Measurements from ENCODE around the gene WDPCP.
A peak's percentile ranks its signal among the peaks of the same experiment; 100 is the strongest.
"Not testable (repeated sequence)": the region's sequence is repeated elsewhere in the genome, so short reads cannot be mapped to it uniquely, and the experiment has no call there.

The WDPCP gene

DNA sequence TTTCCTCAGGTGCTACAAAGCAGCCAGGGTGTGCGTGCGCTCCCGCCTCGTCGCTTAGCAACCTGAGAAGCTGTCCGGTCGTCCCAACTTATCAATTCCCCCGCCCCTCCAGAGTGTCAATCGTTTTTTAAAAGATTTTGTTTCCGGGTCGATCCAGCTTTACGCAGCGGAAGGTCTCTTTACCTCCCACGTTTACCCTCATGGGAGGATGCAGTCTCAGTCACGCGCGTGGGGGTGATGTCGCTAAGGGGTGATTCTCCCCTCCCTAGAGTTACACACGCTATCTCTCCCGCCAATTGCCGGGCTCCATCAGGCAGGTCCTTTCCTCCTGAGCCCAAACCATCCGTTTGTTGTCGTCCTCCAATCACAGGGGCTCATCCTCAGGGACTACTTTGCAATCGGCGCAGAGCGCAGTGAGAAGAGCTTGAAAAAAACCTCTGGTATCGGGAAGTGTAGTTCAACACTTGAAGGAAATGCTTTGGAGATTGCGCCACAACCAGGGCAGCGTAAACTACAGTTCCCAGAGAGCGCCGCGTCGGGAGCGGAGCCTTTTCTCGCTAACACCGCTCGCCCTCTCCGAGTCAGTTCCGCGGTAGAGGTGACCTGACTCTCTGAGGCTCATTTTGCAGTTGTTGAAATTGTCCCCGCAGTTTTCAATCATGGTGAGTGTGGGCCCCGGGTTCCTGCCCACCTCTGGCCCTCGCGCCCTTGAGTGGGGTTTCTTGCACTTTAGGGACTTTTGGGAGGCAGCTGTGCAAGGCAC is at the start of gene WDPCP, which contains the start of gene MDH1:
TSS of gene WDPCP (minus strand) at position 93 of the 763 bp plus-strand sequence. CDS start 206 bp downstream, outside the sequence.
TSS of gene MDH1 (plus strand) at position 579 of the 763 bp plus-strand sequence. CDS start at position 660, 81 bp downstream.
- DNase-seq, result peak; percentile 97

- DNase-seq, result no peak
Measured at GRCh38 chr2:63632382-63632781, 44.1 kb upstream of the WDPCP start.

GRCh38 chr2:63631501-63631900 is 43.2 kb upstream of the WDPCP start:
- DNase-seq, result no peak

DNA sequence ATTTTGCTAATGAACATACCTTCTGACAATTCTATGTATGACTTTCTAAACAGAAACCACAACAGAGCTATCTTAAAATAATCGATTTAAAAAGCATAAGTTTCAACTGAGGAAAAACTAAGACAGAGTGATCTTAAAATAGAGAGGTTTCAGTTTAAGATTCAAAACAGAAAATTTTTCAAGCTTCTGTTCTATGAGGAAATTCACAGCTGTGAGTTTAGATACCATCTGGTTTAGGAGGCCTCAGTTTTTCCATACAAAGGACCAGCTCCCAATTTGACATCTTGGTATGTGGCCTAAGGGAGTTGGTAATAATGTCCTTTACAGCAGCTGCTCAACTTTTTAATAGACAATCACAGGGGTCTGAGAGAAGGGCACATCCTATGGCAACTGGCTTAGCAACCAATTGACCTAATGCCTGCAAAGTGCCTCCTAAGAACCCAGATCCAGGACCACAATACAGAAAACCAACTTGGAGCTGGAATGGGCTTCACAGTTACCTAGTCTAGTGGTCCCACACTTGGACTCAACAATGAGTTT is 40.2 kb upstream of the WDPCP start:
- no peak for DNase-seq

- DNase-seq, result no peak
Measured at GRCh38 chr2:63627866-63628265, 39.6 kb upstream of the WDPCP start.

DNA sequence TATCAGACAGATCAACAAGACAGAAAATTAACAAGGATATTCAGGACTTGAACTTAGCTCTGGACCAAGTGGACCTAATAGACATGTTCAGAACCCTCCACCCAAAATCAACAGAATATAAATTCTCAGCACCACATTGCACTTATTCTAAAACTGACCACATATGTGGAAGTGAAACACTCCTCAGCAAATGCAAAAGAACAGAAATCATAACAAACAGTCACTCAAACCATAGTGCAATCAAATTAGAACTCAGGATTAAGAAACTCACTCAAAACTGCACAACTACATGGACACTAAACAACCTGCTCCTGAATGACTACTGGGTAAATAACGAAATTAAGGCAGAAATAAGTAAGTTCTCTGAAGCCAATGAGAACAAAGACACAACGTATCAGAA is 35.5 kb upstream of the WDPCP start:
- DNase-seq, result not testable (repeated sequence)

DNA sequence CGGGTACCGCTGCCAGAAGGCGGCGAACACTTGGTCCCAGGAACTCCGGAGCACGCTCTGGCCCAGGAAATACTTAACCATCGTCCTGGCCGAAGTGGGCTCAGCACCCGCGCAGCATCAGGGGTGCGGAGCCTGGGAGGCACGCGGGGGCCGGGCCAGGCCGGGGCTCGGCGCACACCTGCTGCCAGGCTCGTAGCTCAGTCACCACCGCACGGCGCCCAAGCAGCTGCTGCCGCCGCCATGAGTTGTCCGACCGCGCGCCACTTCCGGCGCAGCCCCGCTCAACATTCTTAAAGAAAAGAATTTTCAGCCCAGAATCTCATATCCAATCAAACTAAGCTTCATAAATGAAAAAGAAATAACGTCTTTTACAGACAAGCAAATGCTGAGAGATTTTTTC is 34.5 kb upstream of the WDPCP start:
- no peak for DNase-seq

DNA sequence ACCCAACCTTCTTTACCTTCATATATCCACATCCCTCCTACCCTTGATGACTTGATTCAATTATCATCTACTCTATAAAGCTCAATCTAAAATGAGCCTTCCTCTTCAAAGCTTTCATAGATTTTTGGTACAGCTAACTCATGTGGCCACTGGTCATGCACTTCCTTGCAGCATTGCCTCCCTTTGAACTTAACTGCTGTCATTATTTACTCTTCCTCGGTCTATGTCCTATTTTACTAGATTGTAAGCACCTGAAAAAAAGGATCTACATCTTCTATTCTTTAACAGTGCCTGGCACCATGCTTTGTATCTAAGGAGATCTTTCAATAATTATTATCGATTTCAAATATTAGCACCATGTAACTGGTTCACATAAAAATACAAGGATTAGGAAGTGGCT is 31.1 kb upstream of the WDPCP start:
- DNase-seq, result no peak

GRCh38 chr2:63617366-63617765 is 29.1 kb upstream of the WDPCP start:
- no peak for DNase-seq

DNA sequence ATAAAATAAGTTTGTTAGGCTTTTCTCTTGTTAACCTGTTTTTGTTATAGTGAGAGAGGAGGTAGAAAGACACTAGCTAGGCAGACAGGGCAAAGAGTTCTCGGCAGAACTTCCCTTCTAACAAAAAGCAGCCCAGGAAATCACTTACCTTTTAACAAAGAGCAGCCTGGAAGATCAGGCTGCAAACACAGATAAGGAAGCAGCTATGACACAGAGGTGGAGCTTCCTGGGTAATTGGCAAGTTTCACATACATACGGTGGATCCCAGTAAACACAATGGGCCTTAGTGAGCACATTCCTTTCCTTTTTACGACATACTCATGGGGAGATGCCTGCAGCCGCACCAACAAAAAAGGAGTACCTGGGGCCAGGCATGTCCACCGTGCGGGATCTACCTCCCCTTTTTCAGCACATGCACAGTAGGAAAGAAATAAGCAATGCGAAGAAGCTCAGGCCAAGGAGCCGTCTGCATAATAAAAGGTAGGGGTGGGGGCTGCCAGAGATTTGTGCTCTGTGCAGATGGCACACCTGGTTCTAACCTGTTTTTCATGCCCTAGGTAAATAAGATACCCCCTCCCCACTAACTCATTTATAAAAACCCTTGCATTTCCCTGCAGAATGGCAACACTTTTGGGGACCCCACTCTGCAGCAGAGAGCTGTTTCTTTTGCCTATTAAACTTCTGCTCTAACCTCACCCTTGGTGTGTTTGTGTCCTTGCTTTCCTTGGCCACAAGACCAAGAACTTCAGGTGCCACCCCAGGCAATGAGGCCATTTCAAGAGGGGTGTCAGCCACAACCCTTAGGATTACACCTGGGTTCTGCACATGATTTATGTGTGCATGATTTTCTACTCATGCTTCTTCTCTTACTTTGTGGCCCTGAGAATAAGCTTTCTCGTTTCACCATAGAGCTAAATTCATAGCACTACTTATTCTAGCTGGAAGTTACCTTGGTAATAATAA is 27.0 kb upstream of the WDPCP start:
- no peak for DNase-seq

DNA sequence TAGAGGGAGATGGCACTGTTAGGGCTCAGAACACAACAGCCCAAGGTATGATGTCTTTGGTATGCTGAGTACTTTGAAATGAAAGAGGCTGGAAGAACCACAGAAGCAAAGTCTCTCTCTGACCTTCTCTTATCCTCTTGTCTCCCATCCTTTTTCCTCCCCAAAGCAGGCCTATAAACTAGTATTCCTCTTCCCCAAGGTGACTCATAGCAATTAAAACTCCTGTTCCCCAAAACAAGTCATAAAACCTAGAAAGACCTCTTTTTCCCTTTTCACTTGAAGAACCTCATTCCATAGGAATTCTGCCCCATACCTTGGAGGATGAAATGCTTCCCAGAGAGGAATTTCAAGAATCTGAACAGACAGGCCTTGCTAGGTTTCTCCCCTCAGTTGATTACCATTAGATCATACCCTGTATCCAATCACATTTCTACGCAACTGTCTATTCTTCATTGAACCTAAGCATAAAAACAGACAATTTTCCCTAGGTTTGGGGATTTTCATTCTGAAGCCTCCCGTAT is 26.2 kb upstream of the WDPCP start:
- no peak for DNase-seq

- no peak for DNase-seq
Measured at GRCh38 chr2:63613391-63613901, 25.2 kb upstream of the WDPCP start.

DNA sequence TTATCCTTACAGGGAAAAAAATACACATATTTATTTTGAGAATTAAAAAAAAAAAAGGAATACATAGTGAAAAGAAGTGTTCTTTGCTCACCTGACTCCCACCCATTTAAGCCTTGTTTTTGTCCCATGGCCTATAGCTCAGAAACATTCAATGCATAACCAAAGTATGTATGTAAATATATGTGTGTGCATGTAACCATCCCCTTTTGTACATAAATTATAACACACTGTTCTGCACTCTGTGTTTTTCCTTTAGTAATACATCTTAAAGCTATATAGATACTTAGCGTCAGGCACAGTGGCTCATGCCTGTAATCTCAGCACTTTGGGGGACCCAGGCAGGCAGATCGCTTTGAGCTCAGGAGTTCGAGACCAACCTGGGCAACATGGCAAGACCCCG is 22.2 kb upstream of the WDPCP start:
- no peak for DNase-seq

DNA sequence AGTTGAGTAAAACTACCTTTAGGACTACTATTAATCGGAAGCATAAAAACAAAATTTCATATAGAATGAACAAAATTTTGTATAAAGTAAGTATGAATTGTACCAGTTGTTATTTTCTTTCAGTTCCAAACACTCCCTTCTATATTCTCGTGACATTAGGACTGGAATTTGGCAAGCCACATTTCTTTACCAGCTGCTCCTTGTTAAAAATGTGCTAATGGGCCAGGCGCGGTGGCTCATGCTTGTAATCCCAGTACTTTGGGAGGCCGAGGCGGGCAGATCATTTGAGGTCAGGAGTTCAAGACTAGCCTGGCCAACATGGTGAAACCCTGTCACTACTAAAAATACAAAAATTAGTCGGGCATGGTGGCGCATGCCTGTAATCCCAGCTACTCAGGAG is 20.6 kb upstream of the WDPCP start:
- not testable (repeated sequence) for DNase-seq

- DNase-seq, result no peak
Measured at GRCh38 chr2:63604666-63605065, 16.4 kb upstream of the WDPCP start.

GRCh38 chr2:63600881-63601460 is 12.7 kb upstream of the WDPCP start:
- no peak for DNase-seq

DNA sequence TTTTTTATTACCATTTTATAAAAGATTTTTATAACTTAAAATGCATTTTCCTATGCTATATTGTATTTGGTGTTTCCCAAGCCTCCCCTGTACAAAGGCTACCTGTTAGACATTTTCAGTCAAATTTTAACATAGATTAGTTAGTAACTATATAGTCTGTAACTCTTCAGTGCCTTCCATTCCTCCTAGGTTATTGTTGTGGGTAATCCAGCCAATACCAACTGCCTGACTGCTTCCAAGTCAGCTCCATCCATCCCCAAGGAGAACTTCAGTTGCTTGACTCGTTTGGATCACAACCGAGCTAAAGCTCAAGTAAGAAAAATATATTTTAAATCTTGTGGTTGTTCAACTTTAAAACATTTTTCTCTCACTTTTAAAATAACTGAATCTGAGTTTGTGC is 10.7 kb upstream of the WDPCP start:
- DNase-seq, result no peak

DNA sequence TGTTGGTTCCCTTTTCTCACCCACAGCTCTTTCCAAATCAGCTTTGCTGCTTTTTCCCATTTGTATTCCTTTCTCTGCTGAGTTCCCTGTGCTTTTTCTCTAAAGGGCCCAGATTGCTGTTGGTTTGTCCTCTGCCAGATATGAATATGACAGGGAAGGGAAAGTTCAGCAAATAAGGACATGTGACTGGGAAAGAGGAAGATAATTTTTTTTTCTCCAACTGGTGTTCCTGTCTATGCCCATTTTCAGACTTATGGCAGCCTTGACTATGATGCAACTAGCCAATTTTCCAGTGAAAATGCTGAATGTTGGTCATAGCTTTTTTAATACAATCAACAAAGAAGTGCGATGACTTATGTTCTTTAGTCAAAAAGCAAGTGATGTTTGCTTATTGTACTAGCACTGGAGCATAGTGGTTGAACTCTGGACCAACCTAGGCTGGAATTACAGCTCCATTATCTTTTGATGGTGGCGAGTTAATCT is 8.2 kb upstream of the WDPCP start:
- DNase-seq, result no peak

- no peak for DNase-seq
Measured at GRCh38 chr2:63594660-63595059, 6.4 kb upstream of the WDPCP start.

DNA sequence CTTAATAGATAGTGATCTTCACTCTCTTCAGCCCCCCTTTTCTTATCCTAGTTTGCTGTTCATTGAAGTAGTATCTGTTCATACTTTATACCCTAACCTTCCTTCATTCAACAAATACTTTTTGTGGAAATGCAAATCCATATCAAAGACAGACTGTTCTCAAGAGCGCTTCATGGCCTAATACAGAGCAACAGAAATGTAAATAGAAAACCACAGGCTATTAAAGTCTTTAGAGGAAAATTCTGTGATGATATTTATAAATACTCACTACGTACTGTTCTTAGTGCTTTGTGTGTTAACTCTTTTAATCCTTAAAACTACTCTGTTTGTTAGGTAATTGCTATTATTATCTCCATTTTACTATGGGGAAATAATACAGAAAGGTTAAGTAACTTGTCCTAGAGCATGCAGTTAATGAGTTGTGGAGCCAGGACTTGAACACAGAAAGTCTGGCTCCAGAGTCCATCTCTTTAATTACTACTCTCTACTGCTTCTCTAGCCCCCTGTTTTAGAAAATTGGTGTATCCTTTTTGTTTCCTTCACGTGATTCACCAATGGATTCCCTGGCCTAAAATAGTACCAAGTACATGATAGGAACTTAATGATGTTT is 3.4 kb upstream of the WDPCP start:
- no peak for DNase-seq

- peak; percentile 4 for DNase-seq
Measured at GRCh38 chr2:63590626-63591408, 2.5 kb upstream of the WDPCP start.
